Stimulated activated naive CD8-positive, alpha-beta T cell treated with anti-CD3 and anti-CD28 coated beads, Interleukin-15, Interleukin-2, amounts not matched to agents 100 U/mL and 50 U/mL, for 24 hours (primary cell): ENCODE measurements around the gene MALT1.

Experiments used
- ATAC-seq: fragments of 150-1000 bp; cut with Tn5 transposase; one replicate; pipeline ENCODE4 v1.10.0; 2021
- DNase-seq: peaks from one replicate; pipeline ENCODE4 v3.0.0; 2021

MALT1 gene

GRCh38 chr18:58653814-58654509 is 17.3 kb upstream of the MALT1 start:
- DNase-seq: no peak
- ATAC-seq: no peak

DNA sequence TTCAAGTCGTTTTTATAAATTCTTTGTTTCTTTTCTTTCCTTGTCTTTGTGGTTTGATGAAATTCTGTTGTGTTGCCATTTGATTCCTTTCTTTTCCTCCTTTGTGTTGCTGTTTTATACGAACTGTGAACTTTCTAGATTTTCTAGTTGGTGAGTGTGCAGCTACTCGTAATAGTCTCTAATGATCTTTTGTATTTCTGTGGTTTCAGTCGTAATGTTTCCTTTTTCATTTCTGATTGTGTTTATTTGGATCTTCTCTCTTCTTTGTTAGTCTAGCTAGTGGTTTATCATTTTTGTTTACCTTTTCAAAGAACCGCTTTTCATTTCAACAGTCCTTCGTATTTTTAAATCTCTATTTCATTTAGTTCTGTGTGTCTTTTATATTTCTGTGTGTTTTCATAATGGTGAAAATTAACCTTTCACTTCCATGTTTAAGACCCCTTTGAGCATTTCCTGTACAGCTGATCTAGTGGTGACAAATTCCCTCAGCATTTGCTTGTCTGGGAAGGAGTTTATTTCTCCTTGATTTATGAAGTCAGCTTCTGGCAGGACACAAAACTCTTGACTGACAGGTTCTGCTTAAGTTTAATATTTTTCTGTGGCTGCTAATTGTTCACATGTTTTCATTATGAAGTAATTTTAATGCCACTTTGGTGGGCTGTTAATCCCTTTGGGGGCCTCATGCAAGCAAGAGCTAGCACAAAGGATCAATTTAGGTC is 16.2 kb upstream of the MALT1 start:
- DNase-seq (no peak), ATAC-seq (no peak)

GRCh38 chr18:58657081-58657480 is 14.2 kb upstream of the MALT1 start:
- DNase-seq (no peak), ATAC-seq (no peak)

DNA sequence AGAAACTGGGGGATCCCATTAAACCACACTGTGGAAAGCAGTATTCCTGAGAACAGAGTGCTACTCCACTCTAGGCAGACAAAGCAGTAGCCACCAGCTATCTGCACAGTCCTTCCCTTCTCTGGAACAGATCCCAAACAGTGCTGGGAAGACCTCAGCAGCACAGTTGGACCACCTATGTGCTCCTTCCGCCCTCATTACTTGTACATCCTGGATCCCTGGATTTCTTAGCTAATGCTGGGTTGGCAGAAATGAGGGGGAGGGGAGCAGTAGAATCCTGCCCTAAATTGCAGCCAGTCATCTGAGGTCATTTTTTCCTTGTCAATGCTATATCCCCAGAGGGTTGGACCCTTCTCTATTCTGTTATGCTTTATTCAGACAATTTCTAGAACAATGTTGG is 13.8 kb upstream of the MALT1 start:
- ATAC-seq: no peak
- DNase-seq: no peak

DNA sequence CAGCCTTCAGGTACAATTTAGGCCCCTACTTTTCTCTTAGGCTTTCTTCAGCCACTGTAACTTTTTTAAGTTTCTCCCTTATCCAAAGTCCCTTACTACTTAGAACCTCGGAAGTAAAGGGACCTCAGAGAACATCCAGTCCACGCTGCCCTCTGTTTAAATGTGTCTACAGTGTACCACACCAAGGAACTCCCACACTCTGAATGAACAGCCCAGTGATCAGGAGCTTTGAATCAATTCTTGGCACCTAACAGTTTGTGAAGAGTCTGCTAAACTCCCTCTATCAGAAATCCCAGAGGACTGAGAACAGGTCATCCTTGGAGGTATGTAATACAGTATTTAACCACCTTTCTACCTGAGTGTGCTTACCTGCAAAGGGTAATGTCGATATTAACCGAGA is 11.6 kb upstream of the MALT1 start:
- no peak for ATAC-seq
- no peak for DNase-seq

DNA sequence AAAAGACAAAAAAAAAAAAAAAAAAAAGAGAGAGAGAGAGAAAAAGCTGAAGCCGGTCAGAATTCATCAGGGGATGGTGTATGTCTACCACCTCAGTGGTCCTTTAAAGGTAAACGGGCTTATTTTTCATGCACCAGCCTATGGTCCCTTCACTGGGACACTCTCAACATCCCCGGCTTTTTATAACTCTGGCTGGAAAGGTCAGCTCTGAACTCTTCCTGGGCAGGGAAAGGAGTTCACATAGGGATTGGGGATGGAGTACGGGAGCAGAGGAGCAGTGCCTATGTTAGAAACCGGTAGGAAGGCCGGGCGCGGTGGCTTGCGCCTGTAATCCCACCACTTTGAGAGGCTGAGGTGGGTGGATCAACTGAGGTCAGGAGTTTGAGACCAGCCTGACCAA is 10.3 kb upstream of the MALT1 start:
- DNase-seq (no peak), ATAC-seq (no peak)

GRCh38 chr18:58661423-58661822 is 9.8 kb upstream of the MALT1 start:
- DNase-seq: no peak
- no peak for ATAC-seq

- no peak for ATAC-seq
- DNase-seq: no peak
Measured at GRCh38 chr18:58662118-58662517, 9.1 kb upstream of the MALT1 start.

- ATAC-seq: no peak
- no peak for DNase-seq
Measured at GRCh38 chr18:58666176-58666575, 5.1 kb upstream of the MALT1 start.

DNA sequence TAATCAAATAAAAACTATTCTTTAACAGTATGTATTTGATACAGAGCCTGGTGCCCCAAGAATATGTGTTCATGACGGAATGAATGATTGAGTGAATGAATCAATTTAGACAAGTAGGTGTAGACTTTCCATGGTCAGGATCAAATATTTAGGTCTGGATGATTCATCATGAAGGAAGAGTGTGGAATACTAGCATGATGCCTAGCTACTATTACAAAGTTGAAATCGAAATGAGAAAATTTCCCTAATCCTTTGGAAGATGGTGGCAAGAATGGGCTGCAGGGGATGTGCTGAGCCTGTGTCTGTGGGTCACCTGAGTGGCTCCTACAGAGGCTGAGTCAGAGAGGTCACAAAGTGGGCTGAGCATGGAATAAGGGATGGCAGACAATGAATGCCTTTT is 3.1 kb upstream of the MALT1 start:
- no peak for ATAC-seq
- no peak for DNase-seq

- ATAC-seq (no peak), DNase-seq (no peak)
Measured at GRCh38 chr18:58668897-58669296, 2.4 kb upstream of the MALT1 start.

- DNase-seq: no peak
Measured at GRCh38 chr18:58669731-58670378, 1.4 kb upstream of the MALT1 start.

DNA sequence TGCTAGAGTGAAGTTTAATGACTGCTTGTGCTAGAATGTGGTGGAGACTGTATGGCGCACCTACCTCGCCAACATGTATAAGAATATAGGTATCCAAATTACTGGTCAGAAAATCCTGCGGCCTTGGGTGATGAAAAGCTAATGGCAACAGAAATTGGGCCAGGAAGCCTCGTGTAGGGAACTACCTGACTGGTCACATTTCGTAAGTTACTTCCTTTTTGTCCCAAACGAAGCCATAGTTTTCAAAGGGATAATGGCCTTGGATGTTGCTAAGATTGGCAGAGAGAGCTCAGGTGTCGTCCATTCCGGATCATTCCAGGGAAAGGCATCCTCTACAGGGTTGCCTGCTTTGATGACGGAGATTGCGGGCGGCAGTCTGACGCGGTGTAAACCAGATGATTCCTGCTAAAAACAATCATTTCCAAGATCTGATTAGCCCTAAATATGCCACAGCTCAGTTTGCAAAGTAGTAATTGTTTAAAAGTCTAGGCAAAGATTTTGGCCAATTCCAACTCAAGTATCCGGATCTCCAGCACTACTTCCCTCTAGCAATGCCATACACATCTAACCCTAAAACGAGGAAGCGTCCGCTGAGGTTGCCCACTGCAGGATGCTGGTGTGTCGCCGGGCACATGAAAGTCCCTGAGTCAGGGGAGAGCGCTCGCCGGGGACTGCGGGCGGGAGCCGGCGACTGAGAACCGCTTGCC is 708 bp upstream of the MALT1 start:
- DNase-seq (no peak), ATAC-seq (no peak)

More at GRCh38 chr18:58669731-58670378, 1.4 kb upstream of the MALT1 start:
- peak; percentile 1 for ATAC-seq

DNA sequence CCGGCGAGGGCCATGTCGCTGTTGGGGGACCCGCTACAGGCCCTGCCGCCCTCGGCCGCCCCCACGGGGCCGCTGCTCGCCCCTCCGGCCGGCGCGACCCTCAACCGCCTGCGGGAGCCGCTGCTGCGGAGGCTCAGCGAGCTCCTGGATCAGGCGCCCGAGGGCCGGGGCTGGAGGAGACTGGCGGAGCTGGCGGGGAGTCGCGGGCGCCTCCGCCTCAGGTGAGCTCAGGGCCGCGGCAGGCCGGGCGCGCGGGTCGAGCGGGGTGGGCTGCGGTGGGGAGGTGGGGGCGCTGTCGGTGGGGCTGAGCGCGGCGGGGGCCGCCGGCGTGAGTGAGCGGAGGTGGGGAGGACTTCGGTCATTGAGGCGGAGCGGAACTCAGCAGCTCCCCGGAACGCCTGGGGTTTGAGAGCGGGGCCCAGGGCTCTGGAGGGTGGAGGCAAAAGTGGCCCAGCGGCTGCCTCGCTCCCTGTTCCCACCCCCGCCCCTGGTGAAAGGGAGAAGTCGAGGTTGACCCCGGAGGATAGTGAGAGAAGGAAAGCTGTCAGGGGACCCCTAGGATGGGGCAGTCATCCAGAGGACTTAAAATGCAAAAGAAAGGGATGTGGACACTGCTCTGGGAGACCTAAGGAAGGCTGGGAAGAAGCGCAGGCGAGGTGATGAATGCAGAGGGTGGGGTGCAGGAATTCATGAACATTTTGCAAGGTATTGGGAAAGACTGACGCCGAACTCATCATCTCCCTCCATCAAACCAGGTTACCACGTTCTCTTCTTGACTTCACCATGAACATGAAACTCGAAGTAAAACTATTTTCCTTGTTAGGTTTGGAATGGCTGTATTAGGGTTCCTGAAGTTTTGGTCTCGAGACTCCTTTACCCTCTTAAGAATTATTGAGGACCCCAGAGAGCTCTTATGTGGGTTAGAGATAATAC is 633 bp downstream of the MALT1 start:
- DNase-seq (peak; percentile 59), ATAC-seq (peak; percentile 30)

GRCh38 chr18:58674159-58674558 is 2.9 kb downstream of the MALT1 start:
- DNase-seq (no peak), ATAC-seq (no peak)

DNA sequence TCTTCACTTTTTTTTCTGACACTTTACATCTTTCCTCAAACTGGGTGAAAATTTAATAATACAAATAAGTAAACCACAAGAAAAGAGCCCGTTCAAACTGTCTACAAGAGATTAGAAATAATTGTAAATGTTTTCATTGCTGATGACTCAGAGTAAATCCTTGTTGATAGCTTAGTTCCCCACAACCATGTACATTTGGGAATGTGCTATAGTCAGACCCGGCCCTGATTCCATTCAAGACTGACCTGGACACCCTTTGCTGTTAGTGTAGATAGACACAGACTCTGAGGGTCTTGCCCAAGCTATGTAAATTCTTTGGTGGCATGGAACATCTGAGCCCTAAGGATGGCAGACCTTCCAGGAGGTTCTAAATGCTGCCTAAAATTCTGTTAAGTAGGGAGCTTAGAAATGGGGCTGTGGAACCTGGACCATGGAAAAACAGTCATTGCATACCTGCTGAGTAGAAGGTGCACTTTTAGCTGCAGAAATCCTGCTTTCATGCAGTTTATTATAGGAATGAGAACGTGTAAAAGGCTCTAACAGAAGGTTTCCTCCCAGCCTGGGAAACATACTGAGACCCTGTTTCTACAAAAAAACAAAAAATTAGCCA is 3.7 kb downstream of the MALT1 start:
- no peak for ATAC-seq

GRCh38 chr18:58676270-58676669 is 5.0 kb downstream of the MALT1 start:
- ATAC-seq: no peak
- DNase-seq: no peak

More for the DNA sequence above, 3.7 kb downstream of the MALT1 start:
- DNase-seq: no peak

- DNase-seq: no peak
- ATAC-seq: no peak
Measured at GRCh38 chr18:58682429-58683069, 11.3 kb downstream of the MALT1 start.

DNA sequence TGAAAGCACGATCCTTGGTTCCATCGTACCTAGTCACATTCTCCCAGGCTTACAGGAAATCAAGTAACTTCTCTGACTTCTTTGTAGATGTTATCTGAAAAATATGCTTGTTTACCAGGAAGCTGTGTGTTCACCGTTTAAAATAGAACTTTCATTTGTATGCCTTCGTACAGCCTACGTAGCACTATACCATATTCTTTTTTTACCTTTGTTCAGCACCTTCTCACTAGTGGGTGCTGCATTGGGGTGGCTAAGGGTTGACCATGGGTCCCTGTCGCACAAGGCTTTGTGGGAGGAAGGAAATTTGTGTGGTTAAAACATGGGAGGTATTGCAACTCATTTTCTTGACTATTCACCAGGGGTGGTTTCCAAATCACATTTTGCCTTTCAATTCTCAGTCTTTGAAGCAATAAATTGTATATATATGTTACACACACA is 16.6 kb downstream of the MALT1 start:
- peak; percentile 55 for DNase-seq
- peak; percentile 93 for ATAC-seq

DNA sequence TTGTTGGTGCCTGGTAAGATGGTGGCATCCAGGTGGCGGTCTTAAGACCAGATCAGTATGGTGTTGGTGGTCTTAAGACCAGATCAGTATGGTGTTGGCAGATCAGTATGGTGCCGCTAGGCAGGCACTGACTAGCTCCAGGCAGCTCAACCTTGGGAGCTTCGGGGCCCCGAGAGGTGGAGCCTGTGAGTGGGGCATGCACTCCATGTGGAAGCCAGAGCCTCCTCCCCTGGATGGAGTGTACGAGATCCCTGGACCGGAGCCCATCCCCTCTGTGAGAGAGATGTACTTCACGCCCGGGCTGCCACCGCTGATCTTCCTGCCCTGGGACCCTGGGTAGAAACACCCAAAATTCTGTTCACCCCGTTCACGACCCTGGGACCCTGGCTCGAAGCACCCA is 19.0 kb downstream of the MALT1 start:
- no peak for DNase-seq
- no peak for ATAC-seq

GRCh38 chr18:58691256-58691655 is 20.0 kb downstream of the MALT1 start:
- no peak for ATAC-seq

More at GRCh38 chr18:58691256-58691655, 20.0 kb downstream of the MALT1 start:
- no peak for DNase-seq
